Astrocyte of the spinal cord (primary cell): ENCODE measurements around the gene PTPN3.
"Not testable (repeated sequence)": the region's sequence is repeated elsewhere in the genome, so short reads cannot be mapped to it uniquely, and the experiment has no call there.

ENCODE experiments used
- DNase-seq: peaks from one replicate; pipeline ENCODE4 v3.0.0; 2011; ENCODE audit warnings: low read depth, low spot score
- H3K4me3 ChIP-seq: 2 replicates; pipeline ENCODE4 v1.5.1; 2011; ENCODE audit warnings: low read depth, mild to moderate bottlenecking, low read length, moderate library complexity
- CTCF ChIP-seq: IDR thresholded peaks from 2 replicates; pipeline ENCODE4 v1.5.1; 2012; ENCODE audit warnings: low read depth, mild to moderate bottlenecking, low read length, inconsistent platforms
- in situ Hi-C: cut with HindIII; loops from 2 replicates; pipeline ENCODE4 v1.10.0; 2017; ENCODE audit warnings: low sequenced_read_pairs

The PTPN3 gene

GRCh38 chr9:109513871-109514270, 15.8 kb upstream of the PTPN3 start:
- DNase-seq, result no peak
- in situ Hi-C loops, result no loop called here
- TF ChIP-seq CTCF, result no peak

GRCh38 chr9:109512170-109512756, 14.2 kb upstream of the PTPN3 start:
- no peak overlapping the region for H3K4me3 ChIP-seq
- no peak for TF ChIP-seq CTCF
- no peak for DNase-seq
- in situ Hi-C loops, result no loop called here

More at GRCh38 chr9:109513871-109514270, 15.8 kb upstream of the PTPN3 start:
- H3K4me3 ChIP-seq, result no peak overlapping the region

GRCh38 chr9:109510506-109510905, 12.4 kb upstream of the PTPN3 start:
- H3K4me3 ChIP-seq, result no peak overlapping the region
- DNase-seq, result no peak
- TF ChIP-seq CTCF, result no peak
- in situ Hi-C loops, result no loop called here

- in situ Hi-C loops, DNase-seq: not testable (repeated sequence)
Measured at GRCh38 chr9:109510042-109510441, 11.9 kb upstream of the PTPN3 start.

GRCh38 chr9:109509611-109510010, 11.5 kb upstream of the PTPN3 start:
- no peak overlapping the region for H3K4me3 ChIP-seq
- no peak for DNase-seq
- no peak for TF ChIP-seq CTCF
- in situ Hi-C loops, result no loop called here

More at GRCh38 chr9:109510042-109510441, 11.9 kb upstream of the PTPN3 start:
- not testable (repeated sequence) for H3K4me3 ChIP-seq

- H3K4me3 ChIP-seq, result no peak overlapping the region
- TF ChIP-seq CTCF, result no peak
- in situ Hi-C loops, result no loop called here
- peak; percentile 77 for DNase-seq
Measured at GRCh38 chr9:109507421-109507838, 9.3 kb upstream of the PTPN3 start.

GRCh38 chr9:109506097-109506712, 8.1 kb upstream of the PTPN3 start:
- in situ Hi-C loops, result no loop called here
- DNase-seq, result no peak
- no peak for TF ChIP-seq CTCF
- no peak overlapping the region for H3K4me3 ChIP-seq
